ENCODE measurements around the gene HERC2.

- TF ChIP-seq CTCF (IDR thresholded peaks at IDR 0.05; ENCODE audit: insufficient read depth, low read length, poor library complexity, severe bottlenecking) (no peak), EZH2phosphoT487 (conservative IDR thresholded peaks at IDR 0.05; ENCODE audit: low read length) (no peak)
Observed at GRCh38 chr15:28130651-28131050, 191.3 kb downstream of the HERC2 start.
